H9 (cell line): ENCODE measurements around the gene EXOC8. TPM values are rescaled to one million over a fixed set of nuclear protein-coding genes. Genes with fewer than 3 reads are reported as not detected.

Experiments
- DNase-seq: peaks from one replicate; pipeline ENCODE4 v3.0.0-alpha.2; 2017
- H2AFZ ChIP-seq: one replicate; pipeline ENCODE4 v1.6.1; 2013; ENCODE audit warnings: mild to moderate bottlenecking, low read length, control low read depth, moderate library complexity
- H2AK5ac ChIP-seq: 2 replicates; pipeline ENCODE4 v1.6.1; 2013; ENCODE audit warnings: low read length, control low read depth, mixed read lengths; ENCODE audit not compliant: insufficient read length
- H2BK120ac ChIP-seq: one replicate; pipeline ENCODE4 v1.6.1; 2013; ENCODE audit warnings: low read depth, mild to moderate bottlenecking, low read length, control low read depth, inconsistent platforms; ENCODE audit not compliant: poor library complexity, severe bottlenecking
- H2BK12ac ChIP-seq: 2 replicates; pipeline ENCODE4 v1.6.1; 2013; ENCODE audit warnings: low read length, control low read depth, mixed read lengths, low read depth; ENCODE audit not compliant: insufficient read length
- H2BK15ac ChIP-seq: 2 replicates; pipeline ENCODE4 v1.6.1; 2013; ENCODE audit warnings: low read depth, low read length, control low read depth
- H2BK20ac ChIP-seq: one replicate; pipeline ENCODE4 v1.6.1; 2013; ENCODE audit warnings: low read depth, mild to moderate bottlenecking, low read length, control low read depth, inconsistent platforms; ENCODE audit not compliant: poor library complexity, severe bottlenecking
- H2BK5ac ChIP-seq: 2 replicates; pipeline ENCODE4 v1.6.1; 2013; ENCODE audit warnings: low read length, control low read depth, mixed read lengths; ENCODE audit not compliant: insufficient read length
- H3K14ac ChIP-seq: 2 replicates; pipeline ENCODE4 v1.6.1; 2013; ENCODE audit warnings: low read length, control low read depth; ENCODE audit not compliant: insufficient read depth
- H3K18ac ChIP-seq: 2 replicates; pipeline ENCODE4 v1.6.1; 2013; ENCODE audit warnings: low read depth, mild to moderate bottlenecking, mixed read lengths, low read length, control low read depth; ENCODE audit not compliant: insufficient read length
- H3K23ac ChIP-seq: 2 replicates; pipeline ENCODE4 v1.6.1; 2013; ENCODE audit warnings: low read length, control low read depth, mixed read lengths, low read depth; ENCODE audit not compliant: insufficient read length
- H3K23me2 ChIP-seq: 2 replicates; pipeline ENCODE4 v1.6.1; 2013; ENCODE audit warnings: low read depth, mild to moderate bottlenecking, mixed read lengths, low read length, control low read depth; ENCODE audit not compliant: insufficient read length, poor library complexity, severe bottlenecking
- H3K27ac ChIP-seq: 2 replicates; pipeline ENCODE4 v1.5.1; 2013; ENCODE audit warnings: low read length, control low read depth, mixed read lengths, low read depth; ENCODE audit not compliant: insufficient read length
- H3K27me3 ChIP-seq: 2 replicates; pipeline ENCODE4 v1.6.1; 2013; ENCODE audit warnings: low read length, control low read depth, inconsistent platforms; ENCODE audit not compliant: insufficient read depth
- H3K4ac ChIP-seq: 2 replicates; pipeline ENCODE4 v1.6.1; 2013; ENCODE audit warnings: low read depth, mild to moderate bottlenecking, control low read depth, inconsistent platforms, low read length, moderate library complexity
- H3K4me1 ChIP-seq: 2 replicates; pipeline ENCODE4 v1.6.1; 2013; ENCODE audit warnings: low read length, control low read depth, inconsistent platforms; ENCODE audit not compliant: insufficient read depth
- H3K4me2 ChIP-seq: 2 replicates; pipeline ENCODE4 v1.6.1; 2013; ENCODE audit warnings: low read length, control low read depth, mixed read lengths; ENCODE audit not compliant: insufficient read length, insufficient read depth
- H3K56ac ChIP-seq: 2 replicates; pipeline ENCODE4 v1.6.1; 2013; ENCODE audit warnings: low read depth, mild to moderate bottlenecking, mixed read lengths, low read length, control low read depth; ENCODE audit not compliant: insufficient read length
- H3K79me1 ChIP-seq: 2 replicates; pipeline ENCODE4 v1.6.1; 2013; ENCODE audit warnings: low read depth, mild to moderate bottlenecking, moderate library complexity, low read length, control low read depth, inconsistent platforms; ENCODE audit not compliant: insufficient read depth, poor library complexity, severe bottlenecking
- H3K79me2 ChIP-seq: 2 replicates; pipeline ENCODE4 v1.6.1; 2013; ENCODE audit warnings: low read length, control low read depth, inconsistent platforms; ENCODE audit not compliant: insufficient read depth
- H3K9ac ChIP-seq: 2 replicates; pipeline ENCODE4 v1.6.1; 2013; ENCODE audit warnings: low read length, control low read depth, mixed read lengths; ENCODE audit not compliant: insufficient read length; ENCODE audit errors: extremely low read depth
- H3K9me3 ChIP-seq: one replicate; pipeline ENCODE4 v1.6.1; 2013; ENCODE audit warnings: low read depth, low read length, inconsistent platforms; ENCODE audit not compliant: control insufficient read depth
- H3T11ph ChIP-seq: one replicate; pipeline ENCODE4 v1.6.1; 2013; ENCODE audit warnings: mild to moderate bottlenecking, low read length, control low read depth, inconsistent platforms
- H4K20me1 ChIP-seq: one replicate; pipeline ENCODE4 v1.6.1; 2013; ENCODE audit not compliant: control insufficient read depth, insufficient read length, insufficient read depth
- H4K5ac ChIP-seq: 2 replicates; pipeline ENCODE4 v1.6.1; 2013; ENCODE audit warnings: low read depth, mild to moderate bottlenecking, mixed read lengths, low read length, control low read depth; ENCODE audit not compliant: insufficient read length
- H4K8ac ChIP-seq: replicated peaks from 2 replicates; pipeline ENCODE4 v1.6.1; 2013; ENCODE audit warnings: low read length, control low read depth, mixed read lengths, low read depth; ENCODE audit not compliant: insufficient read length
- H4K91ac ChIP-seq: 2 replicates; pipeline ENCODE4 v1.6.1; 2013; ENCODE audit warnings: low read depth, mild to moderate bottlenecking, moderate library complexity, mixed read lengths, low read length, control low read depth; ENCODE audit not compliant: insufficient read length
- H3K27ac Mint-ChIP-seq, 3 experiments: 2 replicates in 2 of 3; 3 replicates in 1 of 3; pipeline ENCODE4 v1.8.0; 2020 to 2021; ENCODE audit warnings: mixed read lengths in 3 of 3, mild to moderate bottlenecking in 1 of 3, moderate library complexity in 1 of 3
- H3K27me3 Mint-ChIP-seq: 2 replicates; pipeline ENCODE4 v1.8.0; 2021; ENCODE audit warnings: low read depth, mild to moderate bottlenecking, moderate library complexity, mixed read lengths
- H3K36me3 Mint-ChIP-seq, 3 experiments: 2 replicates in 2 of 3; 3 replicates in 1 of 3; pipeline ENCODE4 v1.8.0; 2020 to 2021; ENCODE audit warnings: low read depth in 3 of 3, mixed read lengths in 3 of 3; ENCODE audit not compliant: insufficient read depth in 1 of 3
- H3K4me1 Mint-ChIP-seq, 2 experiments: 2 replicates each; pipeline ENCODE4 v1.8.0; 2020; ENCODE audit warnings: mixed read lengths in 2 of 2
- H3K4me3 Mint-ChIP-seq, 2 experiments: 2 replicates in 1 of 2; 3 replicates in 1 of 2; pipeline ENCODE4 v1.8.0; 2020 to 2021; ENCODE audit warnings: mild to moderate bottlenecking in 2 of 2, mixed read lengths in 2 of 2, moderate library complexity in 1 of 2
- H3K9me3 Mint-ChIP-seq, 2 experiments: 2 replicates in 1 of 2; 3 replicates in 1 of 2; pipeline ENCODE4 v1.8.0; 2020; ENCODE audit warnings: mild to moderate bottlenecking in 2 of 2, mixed read lengths in 2 of 2, moderate library complexity in 1 of 2
- CTCF ChIP-seq: fragments of 200-600 bp; sonication (generic); conservative IDR thresholded peaks from 3 replicates; pipeline ENCODE4 v1.8.0; 2021; ENCODE audit warnings: antibody characterized with exemption, mild to moderate bottlenecking
- total RNA-seq: library from RNA; stranded (reverse); gene quantifications from 2 replicates; pipeline ENCODE4 v1.2.1, GENCODE V29; 2021

EXOC8 gene
- total RNA-seq, 1 experiment from 2014 or later, result 10.8 TPM

- H2BK20ac ChIP-seq, result no peak overlapping the region
- no peaks in the 10 kb centered on the region for H3K23me2 ChIP-seq
- no peaks in the 10 kb centered on the region for H3K79me2 ChIP-seq
- H3K4me1 ChIP-seq, result no peaks in the 10 kb centered on the region
- H3K4me1 Mint-ChIP-seq, result peaks cover 5% of the 10 kb centered on the region in 2 experiments
- H3K36me3 Mint-ChIP-seq, result no peaks in the 10 kb centered on the region
- no peak overlapping the region for H3K14ac ChIP-seq
- no peak for DNase-seq
- H4K20me1 ChIP-seq, result no peaks in the 10 kb centered on the region
- no peak overlapping the region for H3K4me2 ChIP-seq
- H3K4me3 Mint-ChIP-seq, result no peak overlapping the region
- no peaks in the 10 kb centered on the region for H3K9me3 ChIP-seq
- no peak overlapping the region for H4K91ac ChIP-seq
- no peak overlapping the region for H3K18ac ChIP-seq
- H3K27me3 ChIP-seq, result no peaks in the 10 kb centered on the region
- H2BK12ac ChIP-seq, result no peak overlapping the region
- H3K9ac ChIP-seq, result no peak overlapping the region
- no peaks in the 10 kb centered on the region for H3K79me1 ChIP-seq
- H3K4ac ChIP-seq, result no peak overlapping the region
- H3K27ac Mint-ChIP-seq, result no peak overlapping the region
- H4K5ac ChIP-seq, result no peak overlapping the region
- H3K56ac ChIP-seq, result no peak overlapping the region
- H2AK5ac ChIP-seq, result no peak overlapping the region
- no peak overlapping the region for H3K23ac ChIP-seq
- H4K8ac ChIP-seq, result no peak overlapping the region
- no peak overlapping the region for H2BK5ac ChIP-seq
- no peak for TF ChIP-seq CTCF
- no peak overlapping the region for H2BK15ac ChIP-seq
- H2AFZ ChIP-seq, result no peak overlapping the region
- H3K27ac ChIP-seq, result no peak overlapping the region
- no peak overlapping the region for H2BK120ac ChIP-seq
- no peaks in the 10 kb centered on the region for H3K27me3 Mint-ChIP-seq
- H3K9me3 Mint-ChIP-seq, result no peaks in the 10 kb centered on the region
- H3T11ph ChIP-seq, result no peak overlapping the region
These were observed 34.8 kb upstream of the EXOC8 start for GRCh38 chr1:231372501-231372900.
